Measurements from ENCODE around the gene NRCAM.

- TF ChIP-seq TAF1 (IDR thresholded peaks at IDR 0.05; ENCODE audit: low read depth, low read length) = no peak
- TF ChIP-seq POLR2AphosphoS5 (IDR thresholded peaks at IDR 0.05; ENCODE audit: low read depth, low read length) = no peak
- TF ChIP-seq POLR2A (IDR thresholded peaks at IDR 0.05; ENCODE audit: low read depth, low read length) = no peak
- no peak for TF ChIP-seq POU2F2 (IDR thresholded peaks at IDR 0.05; ENCODE audit: low read depth, low read length)
These were observed 41.2 kb downstream of the NRCAM start for GRCh38 chr7:108415084-108415483.

All from GM12891 (cell line).